HG03378 (cell line): ENCODE data around the gene CHSY3.

Source experiments
- ATAC-seq: cut with Tn5 transposase; IDR thresholded peaks from one replicate; pipeline ENCODE4 v1.9.1; 2021; ENCODE audit warnings: mild to moderate bottlenecking, moderate library complexity; ENCODE audit not compliant: unreplicated experiment

Gene CHSY3

GRCh38 chr5:129945028-129945427, 40.8 kb downstream of the CHSY3 start:
- no peak for ATAC-seq

GRCh38 chr5:129945774-129946270, 41.6 kb downstream of the CHSY3 start:
- no peak for ATAC-seq

- no peak for ATAC-seq
Measured at GRCh38 chr5:129951039-129951438, 46.8 kb downstream of the CHSY3 start.

GRCh38 chr5:129958581-129958980, 54.3 kb downstream of the CHSY3 start:
- no peak for ATAC-seq

- no peak for ATAC-seq
Measured at GRCh38 chr5:129960831-129961230, 56.6 kb downstream of the CHSY3 start.

- ATAC-seq, result no peak
Measured at GRCh38 chr5:129962506-129962905, 58.2 kb downstream of the CHSY3 start.

- no peak for ATAC-seq
Measured at GRCh38 chr5:129963359-129963758, 59.1 kb downstream of the CHSY3 start.

GRCh38 chr5:129966071-129966470, 61.8 kb downstream of the CHSY3 start:
- no peak for ATAC-seq

GRCh38 chr5:129971714-129972113, 67.4 kb downstream of the CHSY3 start:
- ATAC-seq, result no peak

GRCh38 chr5:129972465-129973141, 68.3 kb downstream of the CHSY3 start:
- ATAC-seq, result no peak

GRCh38 chr5:129973716-129974426, 69.6 kb downstream of the CHSY3 start:
- ATAC-seq, result no peak

- ATAC-seq, result peak; percentile 91
Measured at GRCh38 chr5:129977810-129978209, 73.5 kb downstream of the CHSY3 start.

- ATAC-seq, result peak; percentile 3
Measured at GRCh38 chr5:129978270-129978669, 74.0 kb downstream of the CHSY3 start.

GRCh38 chr5:129988453-129988852, 84.2 kb downstream of the CHSY3 start:
- no peak for ATAC-seq

GRCh38 chr5:129991780-129992179, 87.5 kb downstream of the CHSY3 start:
- no peak for ATAC-seq

- ATAC-seq, result no peak
Measured at GRCh38 chr5:129996896-129997295, 92.6 kb downstream of the CHSY3 start.

- no peak for ATAC-seq
Measured at GRCh38 chr5:130000460-130000859, 96.2 kb downstream of the CHSY3 start.

GRCh38 chr5:130002183-130002582, 97.9 kb downstream of the CHSY3 start:
- no peak for ATAC-seq

- no peak for ATAC-seq
Measured at GRCh38 chr5:130002876-130003275, 98.6 kb downstream of the CHSY3 start.

GRCh38 chr5:130011986-130012385, 107.7 kb downstream of the CHSY3 start:
- no peak for ATAC-seq

GRCh38 chr5:130017173-130017572, 112.9 kb downstream of the CHSY3 start:
- ATAC-seq, result no peak

- no peak for ATAC-seq
Measured at GRCh38 chr5:130018641-130019040, 114.4 kb downstream of the CHSY3 start.
